NCI-H748 (cell line): ENCODE data around the gene CSNK2A1.
"Not testable (repeated sequence)": the region's sequence is repeated elsewhere in the genome, so short reads cannot be mapped to it uniquely, and the experiment has no call there.

Source experiments
- DNase-seq: peaks from one replicate; lab custom pipeline; 2025; ENCODE audit not compliant: unreplicated experiment; lab: John Stamatoyannopoulos, UW

Gene CSNK2A1

GRCh38 chr20:496126-496696, 47.4 kb downstream of the CSNK2A1 start:
- no peak for DNase-seq

- no peak for DNase-seq
Measured at GRCh38 chr20:492159-492558, 51.4 kb downstream of the CSNK2A1 start.

GRCh38 chr20:487655-488054, 55.9 kb downstream of the CSNK2A1 start:
- no peak for DNase-seq

- DNase-seq = no peak
Measured at GRCh38 chr20:483815-484644, 59.6 kb downstream of the CSNK2A1 start.

- DNase-seq = no peak
Measured at GRCh38 chr20:481167-481566, 62.4 kb downstream of the CSNK2A1 start.

- DNase-seq = no peak
Measured at GRCh38 chr20:480044-480443, 63.5 kb downstream of the CSNK2A1 start.

- no peak for DNase-seq
Measured at GRCh38 chr20:479487-479886, 64.1 kb downstream of the CSNK2A1 start.

GRCh38 chr20:478949-479429, 64.6 kb downstream of the CSNK2A1 start:
- DNase-seq = peak; percentile 80

GRCh38 chr20:478010-478948, 65.3 kb downstream of the CSNK2A1 start:
- DNase-seq = no peak

GRCh38 chr20:476561-477249, 66.9 kb downstream of the CSNK2A1 start:
- DNase-seq = not testable (repeated sequence)

- no peak for DNase-seq
Measured at GRCh38 chr20:475463-476357, 67.9 kb downstream of the CSNK2A1 start.

- DNase-seq = no peak
Measured at GRCh38 chr20:474581-474980, 69.0 kb downstream of the CSNK2A1 start.

- DNase-seq = no peak
Measured at GRCh38 chr20:472889-473292, 70.7 kb downstream of the CSNK2A1 start.

- DNase-seq = no peak
Measured at GRCh38 chr20:472137-472846, 71.3 kb downstream of the CSNK2A1 start.

GRCh38 chr20:469746-470490, 73.7 kb downstream of the CSNK2A1 start:
- DNase-seq = no peak

- DNase-seq = no peak
Measured at GRCh38 chr20:467755-468154, 75.8 kb downstream of the CSNK2A1 start.

GRCh38 chr20:462199-462991, 81.2 kb downstream of the CSNK2A1 start, which contains the start of gene TBC1D20:
Gene TBC1D20, minus strand, starts transcription at chr20:462533. Its CDS starts 128 bp downstream, at chr20:462405.
- DNase-seq = peak; percentile 96
